HCT116 (cell line): Measurements from ENCODE around the gene ERC2. TPM values are rescaled to one million over a fixed set of nuclear protein-coding genes. Genes with fewer than 3 reads are reported as not detected.

ENCODE experiments used
- ATAC-seq: fragments of 200-7000 bp; cut with Tn5 transposase; 2 replicates; pipeline ENCODE4 v1.9.1; 2020; ENCODE audit warnings: mild to moderate bottlenecking, moderate library complexity
- BruUV-seq: library from RNA; stranded (reverse); fragments of 400-500 nt; replicated peaks from 2 replicates; lab custom pipeline; 2021; lab: Mats Ljungman, UMichigan
- CTCF ChIA-PET: fragments of 300-600 bp; sonication (Branson Sonifier 250); formaldehyde crosslinking; loops from one replicate; lab custom pipeline; 2021; ENCODE audit warnings: antibody characterized with exemption; lab: Charles Lee
- POLR2A ChIA-PET: fragments of 300-600, 350-600 bp; sonication (Branson Sonifier 250); formaldehyde crosslinking; loops from one replicate; lab custom pipeline; 2021; ENCODE audit warnings: antibody characterized with exemption; lab: Charles Lee
- RAD21 ChIA-PET, 2 experiments: fragments of 300-600 bp; sonication (Branson Sonifier 250); formaldehyde crosslinking; loops; one replicate each; lab custom pipeline; 2023; ENCODE audit warnings: low total read pairs in 2 of 2; ENCODE audit not compliant: uncharacterized antibody in 2 of 2, unreplicated experiment in 2 of 2, low non-redundant PET in 1 of 2; lab: Charles Lee
- DNase-seq: peaks from one replicate; pipeline ENCODE4 v3.0.0-alpha.2; 2010; ENCODE audit warnings: low read depth, low spot score
- H2AFZ ChIP-seq: fragments of 200-600 bp; shearing (Covaris generic), sonication (generic); 2 replicates; pipeline ENCODE4 v1.6.1; 2017; ENCODE audit warnings: low read depth, mixed run types, mixed read lengths, antibody characterized with exemption, low read length; ENCODE audit not compliant: poor library complexity, severe bottlenecking
- H3K27ac ChIP-seq: 2 replicates; pipeline ENCODE4 v1.5.1; 2012; ENCODE audit warnings: low read depth, low read length
- H3K27me3 ChIP-seq: fragments of 200-600 bp; sonication (generic); 2 replicates; pipeline ENCODE4 v1.6.1; 2016; ENCODE audit warnings: mixed run types, low read length, mixed read lengths; ENCODE audit not compliant: insufficient read depth
- H3K36me3 ChIP-seq, 2 experiments: fragments of 200-500 bp in 1 of 2; fragments of 200-600 bp in 1 of 2; sonication (Bioruptor generic) in 1 of 2; sonication (generic) in 1 of 2; 2 replicates each; pipeline versions ENCODE4 v1.5.1 to v1.6.1; 2014 to 2016; ENCODE audit warnings: low read length in 2 of 2, inconsistent platforms in 1 of 2, mixed read lengths in 1 of 2, mixed run types in 1 of 2; ENCODE audit not compliant: insufficient read depth in 2 of 2, control insufficient read depth in 1 of 2
- H3K4me1 ChIP-seq, 2 experiments: fragments of 200-600 bp in 1 of 2; sonication (generic) in 1 of 2; 2 replicates each; pipeline versions ENCODE4 v1.5.1 to v1.6.1; 2012 to 2017; ENCODE audit warnings: low read length in 2 of 2, inconsistent platforms in 1 of 2, mild to moderate bottlenecking in 1 of 2, mixed read lengths in 1 of 2, mixed run types in 1 of 2, moderate library complexity in 1 of 2; ENCODE audit not compliant: insufficient read depth in 2 of 2, control insufficient read depth in 1 of 2
- H3K4me2 ChIP-seq: fragments of 200-600 bp; sonication (generic); 2 replicates; pipeline ENCODE4 v1.6.1; 2017; ENCODE audit warnings: mixed run types, low read length, mixed read lengths
- H3K4me3 ChIP-seq, 2 experiments: fragments of 200-600 bp in 1 of 2; sonication (generic) in 1 of 2; replicated peaks in 1 of 2; 2 replicates each; pipeline ENCODE4 v1.5.1; 2011 to 2016; ENCODE audit warnings: low read length in 2 of 2, control low read depth in 1 of 2, low read depth in 1 of 2, mild to moderate bottlenecking in 1 of 2, mixed read lengths in 1 of 2, mixed run types in 1 of 2
- H3K79me2 ChIP-seq: fragments of 200-600 bp; sonication (generic); 2 replicates; pipeline ENCODE4 v1.6.1; 2017; ENCODE audit warnings: mild to moderate bottlenecking, mixed run types, low read length, moderate library complexity, mixed read lengths; ENCODE audit not compliant: insufficient read depth
- H3K9ac ChIP-seq: fragments of 200-600 bp; sonication (generic); 2 replicates; pipeline ENCODE4 v1.6.1; 2016; ENCODE audit warnings: low read length, mixed read lengths
- H3K9me2 ChIP-seq: fragments of 200-600 bp; sonication (generic), shearing (Covaris generic); 2 replicates; pipeline ENCODE4 v1.6.1; 2017; ENCODE audit warnings: mixed run types, mild to moderate bottlenecking, moderate library complexity; ENCODE audit not compliant: insufficient read depth
- H3K9me3 ChIP-seq, 2 experiments: fragments of 200-500 bp in 1 of 2; fragments of 200-600 bp in 1 of 2; sonication (Bioruptor generic) in 1 of 2; sonication (generic) in 1 of 2; 2 replicates each; pipeline ENCODE4 v1.6.1; 2014 to 2017; ENCODE audit warnings: low read length in 2 of 2, mixed read lengths in 2 of 2, inconsistent platforms in 1 of 2, low read depth in 1 of 2, mild to moderate bottlenecking in 1 of 2, mixed run types in 1 of 2, moderate library complexity in 1 of 2; ENCODE audit not compliant: control insufficient read depth in 1 of 2, insufficient read depth in 1 of 2
- H4K20me1 ChIP-seq: fragments of 200-600 bp; sonication (generic), shearing (Covaris generic); 2 replicates; pipeline ENCODE4 v1.6.1; 2017; ENCODE audit warnings: mixed run types, mild to moderate bottlenecking, moderate library complexity; ENCODE audit not compliant: insufficient read depth
- CEBPB ChIP-seq: IDR thresholded peaks from 2 replicates; pipeline ENCODE4 v1.6.1; 2012; ENCODE audit warnings: low read depth
- EGR1 ChIP-seq: IDR thresholded peaks from 2 replicates; pipeline ENCODE4 v1.6.1; 2012; ENCODE audit warnings: low read depth
- ELF1 ChIP-seq: IDR thresholded peaks from 2 replicates; pipeline ENCODE4 v1.6.1; 2012; ENCODE audit warnings: low read depth, borderline replicate concordance
- EZH2 ChIP-seq: fragments of 200-600 bp; sonication (generic); IDR thresholded peaks from 2 replicates; pipeline ENCODE4 v1.6.1; 2017; ENCODE audit warnings: antibody characterized with exemption, mixed run types
- JUND ChIP-seq: IDR thresholded peaks from 2 replicates; pipeline ENCODE4 v1.6.1; 2012
- ZNF274 ChIP-seq: fragments of 200-500 bp; sonication (Bioruptor generic); IDR thresholded peaks from 2 replicates; pipeline ENCODE4 v1.6.1; 2014; ENCODE audit warnings: mild to moderate bottlenecking, low read depth, low read length, inconsistent platforms
- intact Hi-C: fragments of 100-400 bp; cut with micrococcal nuclease; formaldehyde crosslinking; loops from 2 replicates; pipeline ENCODE4 v1.10.0; 2022
- total RNA-seq: library from RNA; stranded (reverse); gene quantifications from one replicate; pipeline ENCODE4 v1.2.1, GENCODE V29; 2021; ENCODE audit not compliant: unreplicated experiment
- TF ChIP-seq, protein P1 (sequence below): IDR thresholded peaks from 2 replicates; pipeline ENCODE4 v1.6.1; 2012
- TF ChIP-seq, protein P2 (sequence below): IDR thresholded peaks from 2 replicates; pipeline ENCODE4 v1.6.1; 2012; ENCODE audit warnings: low read depth

Gene ERC2
- total RNA-seq, 1 experiment from 2014 or later: not detected

GRCh38 chr3:56467801-56468183 lies 475 bp downstream of the ERC2 start:
- H3K27me3 ChIP-seq: peaks cover 33% of the 10 kb centered on the region
- no peaks in the 10 kb centered on the region for H3K36me3 ChIP-seq
- ATAC-seq (no peak), DNase-seq (no peak)
- H3K9me2 ChIP-seq: no peaks in the 10 kb centered on the region
- H3K9ac ChIP-seq: no peak overlapping the region
- no peaks in the 10 kb centered on the region for H3K79me2 ChIP-seq
- no peak overlapping the region for H3K4me2 ChIP-seq
- ChIA-PET POLR2A (no interaction called here), RAD21 (no interaction called here), CTCF (no interaction called here)
- no peak overlapping the region for H3K4me3 ChIP-seq
- no peaks in the 10 kb centered on the region for H4K20me1 ChIP-seq
- BruUV-seq: no TSS peak
- H3K27ac ChIP-seq: no peak overlapping the region
- no peak overlapping the region for H2AFZ ChIP-seq
- H3K9me3 ChIP-seq: no peaks in the 10 kb centered on the region
- TF ChIP-seq ELF1: no peak
- TF ChIP-seq, protein P1, sequence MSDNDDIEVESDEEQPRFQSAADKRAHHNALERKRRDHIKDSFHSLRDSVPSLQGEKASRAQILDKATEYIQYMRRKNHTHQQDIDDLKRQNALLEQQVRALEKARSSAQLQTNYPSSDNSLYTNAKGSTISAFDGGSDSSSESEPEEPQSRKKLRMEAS: no peak
- TF ChIP-seq, protein P2, sequence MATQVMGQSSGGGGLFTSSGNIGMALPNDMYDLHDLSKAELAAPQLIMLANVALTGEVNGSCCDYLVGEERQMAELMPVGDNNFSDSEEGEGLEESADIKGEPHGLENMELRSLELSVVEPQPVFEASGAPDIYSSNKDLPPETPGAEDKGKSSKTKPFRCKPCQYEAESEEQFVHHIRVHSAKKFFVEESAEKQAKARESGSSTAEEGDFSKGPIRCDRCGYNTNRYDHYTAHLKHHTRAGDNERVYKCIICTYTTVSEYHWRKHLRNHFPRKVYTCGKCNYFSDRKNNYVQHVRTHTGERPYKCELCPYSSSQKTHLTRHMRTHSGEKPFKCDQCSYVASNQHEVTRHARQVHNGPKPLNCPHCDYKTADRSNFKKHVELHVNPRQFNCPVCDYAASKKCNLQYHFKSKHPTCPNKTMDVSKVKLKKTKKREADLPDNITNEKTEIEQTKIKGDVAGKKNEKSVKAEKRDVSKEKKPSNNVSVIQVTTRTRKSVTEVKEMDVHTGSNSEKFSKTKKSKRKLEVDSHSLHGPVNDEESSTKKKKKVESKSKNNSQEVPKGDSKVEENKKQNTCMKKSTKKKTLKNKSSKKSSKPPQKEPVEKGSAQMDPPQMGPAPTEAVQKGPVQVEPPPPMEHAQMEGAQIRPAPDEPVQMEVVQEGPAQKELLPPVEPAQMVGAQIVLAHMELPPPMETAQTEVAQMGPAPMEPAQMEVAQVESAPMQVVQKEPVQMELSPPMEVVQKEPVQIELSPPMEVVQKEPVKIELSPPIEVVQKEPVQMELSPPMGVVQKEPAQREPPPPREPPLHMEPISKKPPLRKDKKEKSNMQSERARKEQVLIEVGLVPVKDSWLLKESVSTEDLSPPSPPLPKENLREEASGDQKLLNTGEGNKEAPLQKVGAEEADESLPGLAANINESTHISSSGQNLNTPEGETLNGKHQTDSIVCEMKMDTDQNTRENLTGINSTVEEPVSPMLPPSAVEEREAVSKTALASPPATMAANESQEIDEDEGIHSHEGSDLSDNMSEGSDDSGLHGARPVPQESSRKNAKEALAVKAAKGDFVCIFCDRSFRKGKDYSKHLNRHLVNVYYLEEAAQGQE: no peak
- TF ChIP-seq ZNF274: no peak
- no peak for TF ChIP-seq EZH2
- TF ChIP-seq JUND: no peak
- intact Hi-C loops: no loop called here
- no peaks in the 10 kb centered on the region for H3K4me1 ChIP-seq

GRCh38 chr3:56467108-56467507 lies 1.2 kb downstream of the ERC2 start:
- peak; percentile 44; the same call in 1 of the 2 replicates for ATAC-seq
- no peaks in the 10 kb centered on the region for H3K79me2 ChIP-seq
- H4K20me1 ChIP-seq: no peaks in the 10 kb centered on the region
- no peak for DNase-seq
- no peak overlapping the region for H3K27ac ChIP-seq
- CTCF ChIA-PET: no interaction called here
- POLR2A ChIA-PET: no interaction called here
- H3K4me2 ChIP-seq: no peak overlapping the region
- H2AFZ ChIP-seq: no peak overlapping the region
- RAD21 ChIA-PET: no interaction called here
- H3K9ac ChIP-seq: no peak overlapping the region
- intact Hi-C loops: no loop called here
- no peak overlapping the region for H3K4me3 ChIP-seq
- H3K9me2 ChIP-seq: no peaks in the 10 kb centered on the region
- H3K36me3 ChIP-seq: no peaks in the 10 kb centered on the region
- no peaks in the 10 kb centered on the region for H3K4me1 ChIP-seq
- H3K9me3 ChIP-seq: no peaks in the 10 kb centered on the region
- no peak for TF ChIP-seq CEBPB
- TF ChIP-seq EZH2: no peak
- TF ChIP-seq EGR1: no peak
- TF ChIP-seq, all 23 proteins: peak for 0
- H3K27me3 ChIP-seq: peaks cover 37% of the 10 kb centered on the region
- BruUV-seq: no TSS peak
